GM18499 (cell line): ENCODE data around the gene FRRS1.

ENCODE experiments used
- ATAC-seq: cut with Tn5 transposase; IDR thresholded peaks from one replicate; pipeline ENCODE4 v1.9.1; 2021; ENCODE audit warnings: moderate number of reproducible peaks; ENCODE audit not compliant: insufficient read depth, unreplicated experiment

Gene FRRS1

GRCh38 chr1:99735852-99736251 lies 30.6 kb downstream of the FRRS1 start:
- ATAC-seq, result no peak

- no peak for ATAC-seq
Observed at GRCh38 chr1:99731384-99731783, 35.1 kb downstream of the FRRS1 start.

GRCh38 chr1:99728494-99729235 lies 37.8 kb downstream of the FRRS1 start:
- ATAC-seq, result no peak

GRCh38 chr1:99727575-99728185 lies 38.8 kb downstream of the FRRS1 start:
- ATAC-seq, result no peak

GRCh38 chr1:99726818-99727217 lies 39.6 kb downstream of the FRRS1 start:
- ATAC-seq, result no peak

GRCh38 chr1:99726407-99726806 lies 40.0 kb downstream of the FRRS1 start:
- no peak for ATAC-seq

GRCh38 chr1:99725996-99726395 lies 40.4 kb downstream of the FRRS1 start:
- no peak for ATAC-seq

GRCh38 chr1:99723251-99723650 lies 43.2 kb downstream of the FRRS1 start:
- no peak for ATAC-seq

- no peak for ATAC-seq
Observed at GRCh38 chr1:99717005-99717404, 49.4 kb downstream of the FRRS1 start.

- ATAC-seq, result no peak
Observed at GRCh38 chr1:99713006-99713405, 53.4 kb downstream of the FRRS1 start.

- no peak for ATAC-seq
Observed at GRCh38 chr1:99710994-99711393, 55.4 kb downstream of the FRRS1 start.

GRCh38 chr1:99707535-99708142 lies 58.8 kb downstream of the FRRS1 start:
- ATAC-seq, result peak; percentile 59

GRCh38 chr1:99705385-99705784 lies 61.0 kb downstream of the FRRS1 start:
- ATAC-seq, result no peak

GRCh38 chr1:99704356-99704816 lies 62.0 kb downstream of the FRRS1 start:
- no peak for ATAC-seq

- ATAC-seq, result no peak
Observed at GRCh38 chr1:99702221-99702620, 64.2 kb downstream of the FRRS1 start.

- no peak for ATAC-seq
Observed at GRCh38 chr1:99700020-99700419, 66.4 kb downstream of the FRRS1 start.

- no peak for ATAC-seq
Observed at GRCh38 chr1:99697580-99697979, 68.9 kb downstream of the FRRS1 start.

- ATAC-seq, result no peak
Observed at GRCh38 chr1:99696616-99697015, 69.8 kb downstream of the FRRS1 start.

- ATAC-seq, result no peak
Observed at GRCh38 chr1:99691175-99691574, 75.3 kb downstream of the FRRS1 start.

- ATAC-seq, result peak; percentile 82
Observed at GRCh38 chr1:99685516-99686180, 80.8 kb downstream of the FRRS1 start.

GRCh38 chr1:99682291-99682751 lies 84.1 kb downstream of the FRRS1 start:
- ATAC-seq, result no peak
